ENCODE results near the gene CCDC39. TPM values are rescaled to one million over a fixed set of nuclear protein-coding genes. Genes with fewer than 3 reads are reported as not detected.
A peak's percentile ranks its signal among the peaks of the same experiment; 100 is the strongest.

Gene CCDC39
- total RNA-seq, 1 experiment from 2014 or later, result 0.79 TPM

DNA sequence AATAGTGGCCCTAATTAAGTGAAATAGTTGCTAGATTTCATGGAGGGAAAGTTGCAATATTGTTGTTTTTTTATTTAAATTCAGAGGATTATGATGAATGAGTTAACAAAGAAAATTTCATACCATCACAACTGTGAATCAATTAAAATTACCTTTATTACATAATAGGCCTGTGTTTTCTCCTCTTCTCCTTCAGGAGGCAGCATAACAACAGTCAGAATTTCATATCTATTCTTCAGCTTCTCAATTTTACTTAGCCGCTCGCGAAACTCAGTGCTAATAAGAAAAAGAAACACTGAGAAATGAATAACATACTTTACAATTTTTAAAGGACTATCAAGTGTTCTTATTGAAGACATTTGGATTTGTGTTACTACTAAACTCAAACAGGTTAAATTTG is 48.0 kb downstream of the CCDC39 start:
- no peak overlapping the region for H3K14ac ChIP-seq (ENCODE audit: insufficient read depth, low read length)
- no peaks in the 10 kb centered on the region for H4K20me1 ChIP-seq (ENCODE audit: control insufficient read depth, insufficient read depth, insufficient read length)
- no peaks in the 10 kb centered on the region for H3K79me2 ChIP-seq (ENCODE audit: insufficient read depth, low read length)
- no peak overlapping the region for H3K23ac ChIP-seq (ENCODE audit: insufficient read length, low read depth, low read length)
- no peak overlapping the region for H3K4me2 ChIP-seq (ENCODE audit: insufficient read depth, insufficient read length, low read length)
- no peaks in the 10 kb centered on the region for H3K4me1 Mint-ChIP-seq
- H3K36me3 Mint-ChIP-seq (ENCODE audit: insufficient read depth in 1 of 3, low read depth in 3 of 3), result no peaks in the 10 kb centered on the region; a peak in 1 of 7 replicates
- no peaks in the 10 kb centered on the region; a peak in 1 of 5 replicates for H3K9me3 Mint-ChIP-seq
- no peak overlapping the region for H4K91ac ChIP-seq (ENCODE audit: insufficient read length, low read depth, low read length)
- H2BK20ac ChIP-seq (ENCODE audit: low read depth, low read length, poor library complexity, severe bottlenecking), result no peak overlapping the region
- H3T11ph ChIP-seq (ENCODE audit: low read length), result no peak overlapping the region
- H3K23me2 ChIP-seq (ENCODE audit: insufficient read length, low read depth, low read length, poor library complexity, severe bottlenecking), result no peaks in the 10 kb centered on the region
- no peak overlapping the region for H2BK15ac ChIP-seq (ENCODE audit: low read depth, low read length)
- DNase-seq, result no peak
- H2BK12ac ChIP-seq (ENCODE audit: insufficient read length, low read depth, low read length), result no peak overlapping the region
- no peak overlapping the region for H2BK5ac ChIP-seq (ENCODE audit: insufficient read length, low read length)
- H3K9me3 ChIP-seq (ENCODE audit: control insufficient read depth, low read depth, low read length), result no peaks in the 10 kb centered on the region
- H3K4ac ChIP-seq (ENCODE audit: low read depth, low read length), result no peak overlapping the region
- H2AK5ac ChIP-seq (ENCODE audit: insufficient read length, low read length), result no peak overlapping the region
- no peak overlapping the region for H4K8ac ChIP-seq (replicated peaks; ENCODE audit: insufficient read length, low read depth, low read length)
- no peak overlapping the region for H3K9ac ChIP-seq (ENCODE audit: extremely low read depth, insufficient read length, low read length)
- no CpG with 5 or more reads among the region's 3 CpGs for WGBS (ENCODE audit: extremely low coverage, insufficient read length, low lambda C conversion rate)
- no peak overlapping the region for H3K27ac ChIP-seq (ENCODE audit: insufficient read length, low read depth, low read length)
- H3K79me1 ChIP-seq (ENCODE audit: insufficient read depth, low read depth, low read length, poor library complexity, severe bottlenecking), result no peaks in the 10 kb centered on the region
- H3K27me3 ChIP-seq (ENCODE audit: insufficient read depth, low read length), result no peaks in the 10 kb centered on the region
- no peak overlapping the region for H2AFZ ChIP-seq (ENCODE audit: low read length)
- H4K5ac ChIP-seq (ENCODE audit: insufficient read length, low read depth, low read length), result no peak overlapping the region
- H3K56ac ChIP-seq (ENCODE audit: insufficient read length, low read depth, low read length), result no peak overlapping the region
- H3K4me3 Mint-ChIP-seq, result no peak overlapping the region
- H3K18ac ChIP-seq (ENCODE audit: insufficient read length, low read depth, low read length), result no peak overlapping the region
- H3K27ac Mint-ChIP-seq, result no peak overlapping the region
- H3K27me3 Mint-ChIP-seq (ENCODE audit: low read depth), result no peaks in the 10 kb centered on the region
- TF ChIP-seq, protein P1, sequence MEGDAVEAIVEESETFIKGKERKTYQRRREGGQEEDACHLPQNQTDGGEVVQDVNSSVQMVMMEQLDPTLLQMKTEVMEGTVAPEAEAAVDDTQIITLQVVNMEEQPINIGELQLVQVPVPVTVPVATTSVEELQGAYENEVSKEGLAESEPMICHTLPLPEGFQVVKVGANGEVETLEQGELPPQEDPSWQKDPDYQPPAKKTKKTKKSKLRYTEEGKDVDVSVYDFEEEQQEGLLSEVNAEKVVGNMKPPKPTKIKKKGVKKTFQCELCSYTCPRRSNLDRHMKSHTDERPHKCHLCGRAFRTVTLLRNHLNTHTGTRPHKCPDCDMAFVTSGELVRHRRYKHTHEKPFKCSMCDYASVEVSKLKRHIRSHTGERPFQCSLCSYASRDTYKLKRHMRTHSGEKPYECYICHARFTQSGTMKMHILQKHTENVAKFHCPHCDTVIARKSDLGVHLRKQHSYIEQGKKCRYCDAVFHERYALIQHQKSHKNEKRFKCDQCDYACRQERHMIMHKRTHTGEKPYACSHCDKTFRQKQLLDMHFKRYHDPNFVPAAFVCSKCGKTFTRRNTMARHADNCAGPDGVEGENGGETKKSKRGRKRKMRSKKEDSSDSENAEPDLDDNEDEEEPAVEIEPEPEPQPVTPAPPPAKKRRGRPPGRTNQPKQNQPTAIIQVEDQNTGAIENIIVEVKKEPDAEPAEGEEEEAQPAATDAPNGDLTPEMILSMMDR (conservative IDR thresholded peaks at IDR 0.05), result peak; percentile 50
- H3K4me1 ChIP-seq (ENCODE audit: insufficient read depth, low read length), result no peaks in the 10 kb centered on the region
- H2BK120ac ChIP-seq (ENCODE audit: low read depth, low read length, poor library complexity, severe bottlenecking), result no peak overlapping the region

Data from H9 (cell line).